Esophagus squamous epithelium (tissue), 4 donors: ENCODE data around the gene ZNF862.

Experiments
- CTCF ChIP-seq, 6 experiments: fragments of 450-650 bp in 4 of 6; fragments of 200-600 bp in 2 of 6; sonication (generic) in 2 of 6; IDR thresholded peaks; one replicate each; pipeline ENCODE4 v1.5.1; 2016 to 2019; ENCODE audit warnings: antibody characterized with exemption in 6 of 6, mild to moderate bottlenecking in 4 of 6, moderate library complexity in 4 of 6
- POLR2A ChIP-seq, 4 donors: fragments of 450-650 bp; IDR thresholded peaks; one replicate each; pipeline ENCODE4 v1.6.1; 2017; ENCODE audit warnings: antibody characterized with exemption in 4 of 4, mild to moderate bottlenecking in 4 of 4, moderate library complexity in 3 of 4

GRCh38 chr7:149850007-149850594, 11.9 kb downstream of the ZNF862 start:
- TF ChIP-seq CTCF (IDR thresholded peaks at IDR 0.05) = no peak
- TF ChIP-seq POLR2A (IDR thresholded peaks at IDR 0.05) = no peak
